IMR-90 (cell line): ENCODE measurements around the gene FGF2. TPM values are rescaled to one million over a fixed set of nuclear protein-coding genes. Genes with fewer than 3 reads are reported as not detected.
A peak's percentile ranks its signal among the peaks of the same experiment; 100 is the strongest.

Source experiments
- ATAC-seq: fragments of 200-7000 bp; cut with Tn5 transposase; 2 replicates; pipeline ENCODE4 v1.9.1; 2020; ENCODE audit warnings: low read depth, mild to moderate bottlenecking, moderate library complexity
- BruUV-seq: library from RNA; stranded (reverse); fragments of 400-500 nt; replicated peaks from 2 replicates; lab custom pipeline; 2021; lab: Mats Ljungman, UMichigan
- CTCF ChIA-PET: fragments of 300-600 bp; formaldehyde crosslinking; extraction: SDS; loops from one replicate; lab custom pipeline; 2021; ENCODE audit warnings: antibody characterized with exemption; lab: Yijun Ruan, JAX
- POLR2A ChIA-PET: fragments of 300-600 bp; sonication (Branson Sonifier 250); formaldehyde crosslinking; loops from one replicate; lab custom pipeline; 2022; ENCODE audit warnings: antibody characterized with exemption; ENCODE audit not compliant: unreplicated experiment; lab: Charles Lee
- DNase-seq: peaks from one replicate; pipeline ENCODE4 v3.0.0; 2013
- H2AFZ ChIP-seq: replicated peaks from 2 replicates; pipeline ENCODE3; 2013; ENCODE audit warnings: low read length, mild to moderate bottlenecking; ENCODE audit not compliant: poor library complexity
- H2AK5ac ChIP-seq: 2 replicates; pipeline ENCODE4 v1.6.1; 2013; ENCODE audit warnings: low read depth, low read length, inconsistent platforms
- H2AK9ac ChIP-seq: replicated peaks from 2 replicates; pipeline ENCODE3; 2013; ENCODE audit warnings: mild to moderate bottlenecking, low read depth, low read length, moderate library complexity; ENCODE audit not compliant: poor library complexity
- H2BK120ac ChIP-seq: 2 replicates; pipeline ENCODE4 v1.6.1; 2013; ENCODE audit warnings: low read depth, low read length, inconsistent platforms
- H2BK15ac ChIP-seq: 3 replicates; pipeline ENCODE4 v1.6.1; 2013; ENCODE audit warnings: low read depth, low read length, inconsistent platforms
- H2BK20ac ChIP-seq: 2 replicates; pipeline ENCODE4 v1.6.1; 2013; ENCODE audit warnings: low read depth, mild to moderate bottlenecking, inconsistent platforms, low read length, moderate library complexity
- H2BK5ac ChIP-seq: 2 replicates; pipeline ENCODE4 v1.6.1; 2013; ENCODE audit warnings: mild to moderate bottlenecking, low read depth, low read length, inconsistent platforms; ENCODE audit not compliant: poor library complexity, severe bottlenecking
- H3K14ac ChIP-seq: replicated peaks from 2 replicates; pipeline ENCODE4 v1.6.1; 2013; ENCODE audit warnings: low read depth, low read length, inconsistent platforms
- H3K18ac ChIP-seq: 2 replicates; pipeline ENCODE4 v1.6.1; 2013; ENCODE audit warnings: low read depth, low read length, control low read depth
- H3K23ac ChIP-seq: 2 replicates; pipeline ENCODE4 v1.6.1; 2013; ENCODE audit warnings: low read depth, low read length, inconsistent platforms
- H3K27ac ChIP-seq: 2 replicates; pipeline ENCODE4 v1.5.1; 2013; ENCODE audit warnings: mild to moderate bottlenecking, control low read depth, low read length; ENCODE audit not compliant: insufficient read depth
- H3K27me3 ChIP-seq: 2 replicates; pipeline ENCODE4 v1.6.1; 2013; ENCODE audit warnings: low read length; ENCODE audit not compliant: control insufficient read depth, insufficient read depth
- H3K36me3 ChIP-seq: 2 replicates; pipeline ENCODE4 v1.6.1; 2013; ENCODE audit warnings: low read length, mixed read lengths; ENCODE audit not compliant: control insufficient read depth, insufficient read depth
- H3K4ac ChIP-seq: 2 replicates; pipeline ENCODE4 v1.6.1; 2013; ENCODE audit warnings: low read depth, low read length, inconsistent platforms
- H3K4me1 ChIP-seq: 2 replicates; pipeline ENCODE4 v1.6.1; 2013; ENCODE audit warnings: low read length, mixed read lengths; ENCODE audit not compliant: control insufficient read depth, insufficient read depth
- H3K4me2 ChIP-seq: 2 replicates; pipeline ENCODE4 v1.6.1; 2013; ENCODE audit warnings: low read depth, mild to moderate bottlenecking, control low read depth, low read length, moderate library complexity
- H3K4me3 ChIP-seq: 2 replicates; pipeline ENCODE4 v1.5.1; 2013; ENCODE audit warnings: low read depth, mild to moderate bottlenecking, control low read depth, low read length, moderate library complexity; ENCODE audit not compliant: insufficient read depth
- H3K56ac ChIP-seq: 2 replicates; pipeline ENCODE4 v1.6.1; 2013; ENCODE audit warnings: low read length, inconsistent platforms; ENCODE audit not compliant: insufficient read depth; ENCODE audit errors: extremely low read depth
- H3K79me1 ChIP-seq, 2 experiments: 2 replicates each; pipeline ENCODE4 v1.6.1; 2013; ENCODE audit warnings: low read length in 2 of 2, inconsistent platforms in 1 of 2, low read depth in 1 of 2
- H3K9ac ChIP-seq: 2 replicates; pipeline ENCODE4 v1.6.1; 2013; ENCODE audit warnings: low read depth, low read length, control low read depth
- H3K9me1 ChIP-seq: 2 replicates; pipeline ENCODE4 v1.6.1; 2013; ENCODE audit warnings: low read length, inconsistent platforms; ENCODE audit not compliant: insufficient read depth
- H3K9me3 ChIP-seq: 2 replicates; pipeline ENCODE4 v1.6.1; 2013; ENCODE audit warnings: low read length; ENCODE audit not compliant: control insufficient read depth, insufficient read depth
- H4K20me1 ChIP-seq: 2 replicates; pipeline ENCODE4 v1.6.1; 2013; ENCODE audit warnings: low read length, inconsistent platforms; ENCODE audit not compliant: insufficient read depth
- H4K5ac ChIP-seq: 2 replicates; pipeline ENCODE4 v1.6.1; 2013; ENCODE audit warnings: mild to moderate bottlenecking, low read depth, low read length, control low read depth
- H4K8ac ChIP-seq, 2 experiments: 2 replicates each; pipeline ENCODE4 v1.6.1; 2013; ENCODE audit warnings: low read depth in 2 of 2, low read length in 2 of 2, control low read depth in 1 of 2, inconsistent platforms in 1 of 2
- H4K91ac ChIP-seq: 2 replicates; pipeline ENCODE4 v1.6.1; 2013; ENCODE audit warnings: low read depth, low read length, inconsistent platforms; ENCODE audit not compliant: insufficient read depth
- BHLHE40 ChIP-seq: fragments of 150-350 bp; IDR thresholded peaks from 2 replicates; pipeline ENCODE4 v1.6.1; 2016; ENCODE audit warnings: mild to moderate bottlenecking, low read depth, low read length
- CEBPB ChIP-seq: IDR thresholded peaks from 2 replicates; pipeline ENCODE4 v1.6.1; 2012; ENCODE audit warnings: low read depth, low read length, improper control_type of control experiment
- CHD1 ChIP-seq: IDR thresholded peaks from 2 replicates; pipeline ENCODE4 v1.6.1; 2012; ENCODE audit warnings: low read depth, low read length, improper control_type of control experiment
- CTCF ChIP-seq: conservative IDR thresholded peaks from 2 replicates; pipeline ENCODE4 v1.5.1; 2012; ENCODE audit warnings: mild to moderate bottlenecking, low read depth, low read length, improper control_type of control experiment
- ELK1 ChIP-seq: fragments of 150-350 bp; IDR thresholded peaks from 2 replicates; pipeline ENCODE4 v1.6.1; 2016; ENCODE audit warnings: low read depth, mild to moderate bottlenecking, low read length, moderate library complexity, borderline replicate concordance
- FOS ChIP-seq: fragments of 150-350 bp; IDR thresholded peaks from 2 replicates; pipeline ENCODE4 v1.6.1; 2016; ENCODE audit warnings: low read depth, low read length
- MAFK ChIP-seq: IDR thresholded peaks from 2 replicates; pipeline ENCODE4 v1.6.1; 2012; ENCODE audit warnings: low read depth, low read length, improper control_type of control experiment
- MAZ ChIP-seq: IDR thresholded peaks from 2 replicates; pipeline ENCODE4 v1.6.1; 2012; ENCODE audit warnings: low read depth, mild to moderate bottlenecking, low read length, improper control_type of control experiment, moderate library complexity, borderline replicate concordance
- MXI1 ChIP-seq: IDR thresholded peaks from 2 replicates; pipeline ENCODE4 v1.6.1; 2012; ENCODE audit warnings: low read depth, mild to moderate bottlenecking, low read length, moderate library complexity, borderline replicate concordance
- NFE2L2 ChIP-seq: fragments of 150-350 bp; IDR thresholded peaks from 2 replicates; pipeline ENCODE4 v1.6.1; 2016; ENCODE audit warnings: low read depth, mild to moderate bottlenecking, low read length
- POLR2A ChIP-seq: IDR thresholded peaks from 2 replicates; pipeline ENCODE4 v1.6.1; 2012; ENCODE audit warnings: mild to moderate bottlenecking, low read depth, low read length
- RAD21 ChIP-seq: IDR thresholded peaks from 2 replicates; pipeline ENCODE4 v1.6.1; 2012; ENCODE audit warnings: low read length, improper control_type of control experiment
- RCOR1 ChIP-seq: IDR thresholded peaks from 2 replicates; pipeline ENCODE4 v1.6.1; 2012; ENCODE audit warnings: mild to moderate bottlenecking, low read length, improper control_type of control experiment; ENCODE audit not compliant: insufficient replicate concordance
- RFX5 ChIP-seq: IDR thresholded peaks from 2 replicates; pipeline ENCODE4 v1.8.0; 2012; ENCODE audit warnings: low read depth, mild to moderate bottlenecking, low read length, moderate library complexity
- SMC3 ChIP-seq: fragments of 150-350 bp; IDR thresholded peaks from 2 replicates; pipeline ENCODE4 v1.6.1; 2016; ENCODE audit warnings: low read depth, mild to moderate bottlenecking, antibody characterized with exemption, low read length, moderate library complexity
- USF2 ChIP-seq: fragments of 150-350 bp; IDR thresholded peaks from 2 replicates; pipeline ENCODE4 v1.6.1; 2017; ENCODE audit warnings: mild to moderate bottlenecking, antibody characterized with exemption, low read length, low read depth
- WGBS, 2 experiments: methylation state at CpG; one replicate each; pipeline versions ENCODE4 v1.1.5 to v1.1.7; 2013; ENCODE audit warnings: missing lambda C conversion rate in 2 of 2; ENCODE audit not compliant: insufficient read length in 1 of 2; ENCODE audit errors: extremely low coverage in 2 of 2; 5-methylcytosine and 5-hydroxymethylcytosine counted together
- dilution Hi-C: fragments of 300-500 bp; cut with HindIII; formaldehyde crosslinking; loops from one replicate; pipeline ENCODE4 v1.14.3; 2018; ENCODE audit warnings: low sequenced_read_pairs; ENCODE audit not compliant: unreplicated experiment
- in situ Hi-C: fragments of 300-500 bp; cut with MboI; formaldehyde crosslinking; loops from 3 replicates; pipeline ENCODE4 v1.14.3; 2019; ENCODE audit warnings: low sequenced_read_pairs, inconsistent platforms, mixed read lengths
- intact Hi-C: fragments of 100-400 bp; cut with micrococcal nuclease; formaldehyde crosslinking; loops from 2 replicates; pipeline ENCODE4 v1.10.0; 2022
- polyA plus RNA-seq, 3 experiments: library from polyadenylated mRNA; depleted of rRNA; stranded (reverse); fragments of >200 nt; gene quantifications; 2 replicates each; pipeline ENCODE4 v1.2.3, GENCODE V29; 2012; ENCODE audit warnings: low replicate concordance in 1 of 3
- total RNA-seq: library from RNA; depleted of rRNA; stranded (reverse); fragments of >200 nt; gene quantifications from 2 replicates; pipeline ENCODE4 v1.2.3, GENCODE V29; 2012

The FGF2 gene
- total and polyA plus RNA-seq, 2 of the 4 experiments (the other 2 are of a cell fraction): 12.9 to 27.1 TPM

GRCh38 chr4:122917731-122918130 is 91.1 kb downstream of the FGF2 start:
- H3K4me1 ChIP-seq: peaks cover 9% of the 10 kb centered on the region
- H4K91ac ChIP-seq: no peak overlapping the region
- H2BK15ac ChIP-seq: no peak overlapping the region
- no peak overlapping the region for H3K18ac ChIP-seq
- H2AFZ ChIP-seq: no peak overlapping the region
- ATAC-seq (no peak), DNase-seq (peak; percentile 28)
- ChIA-PET CTCF (no interaction called here), POLR2A (no interaction called here)
- H3K14ac ChIP-seq: no peak overlapping the region
- H3K27ac ChIP-seq: no peak overlapping the region
- no peak overlapping the region for H3K4me2 ChIP-seq
- no peak overlapping the region for H2AK9ac ChIP-seq
- no peak overlapping the region; the same call in 1 of the 2 replicates for H3K4ac ChIP-seq
- intact Hi-C loops (no loop called here), dilution Hi-C loops (loop anchor here (25.0 kb wide), 2 partner anchors 155 to 305 kb away; partner anchors contain the start of gene IL21), in situ Hi-C loops (loop anchor here (25.0 kb wide), 1 partner anchor 605 kb away; no protein-coding TSS in a partner anchor)
- no peaks in the 10 kb centered on the region for H3K9me3 ChIP-seq
- H3K56ac ChIP-seq: no peak overlapping the region
- H3K36me3 ChIP-seq: no peaks in the 10 kb centered on the region; the same call in 1 of the 2 replicates
- no peak overlapping the region for H3K9ac ChIP-seq
- peaks cover 7 to 26% of the 10 kb centered on the region in 2 experiments for H3K79me1 ChIP-seq
- no peak overlapping the region for H3K4me3 ChIP-seq
- H2AK5ac ChIP-seq: no peak overlapping the region
- no peak overlapping the region for H2BK120ac ChIP-seq
- TF ChIP-seq SMC3: no peak
- TF ChIP-seq RAD21: no peak
- no peak for TF ChIP-seq MAZ
- no peak for TF ChIP-seq CEBPB
- TF ChIP-seq CHD1: no peak
- TF ChIP-seq ELK1: no peak
- TF ChIP-seq RFX5: no peak
- no peak for TF ChIP-seq USF2
- no peak for TF ChIP-seq NFE2L2
- no peak for TF ChIP-seq FOS
- TF ChIP-seq CTCF: no peak
- no peak for TF ChIP-seq MXI1
- TF ChIP-seq BHLHE40: no peak
- no peak for TF ChIP-seq MAFK
- TF ChIP-seq POLR2A: no peak
- no peak for TF ChIP-seq RCOR1
- H2BK20ac ChIP-seq: peak overlapping the region; percentile 44; the same call in 1 of the 2 replicates
- no peak overlapping the region for H4K8ac ChIP-seq
- peaks cover 9% of the 10 kb centered on the region for H3K9me1 ChIP-seq
- no peaks in the 10 kb centered on the region for H3K27me3 ChIP-seq
- H2BK5ac ChIP-seq: no peak overlapping the region
- no peak overlapping the region for H3K23ac ChIP-seq
- H4K5ac ChIP-seq: no peak overlapping the region
- no peaks in the 10 kb centered on the region for H4K20me1 ChIP-seq
- WGBS, 2 experiments: no CpG with 5 or more reads among the region's 5 CpGs
- no TSS peak for BruUV-seq
